Activated CD8-positive, alpha-beta memory T cell treated with anti-CD3 and anti-CD28 coated beads for 48 hours (primary cell): ENCODE measurements around the gene MAP2K5.
"Not testable (repeated sequence)": the region's sequence is repeated elsewhere in the genome, so short reads cannot be mapped to it uniquely, and the experiment has no call there.

Experiments
- DNase-seq, 3 experiments: peaks; one replicate each; pipeline ENCODE4 v3.0.0-alpha.2; 2020; ENCODE audit warnings: low read depth in 2 of 3, low spot score in 2 of 3

MAP2K5 gene

GRCh38 chr15:67592245-67592644 is 49.7 kb downstream of the MAP2K5 start:
- no peak for DNase-seq

- no peak for DNase-seq
Observed at GRCh38 chr15:67593562-67593961, 51.1 kb downstream of the MAP2K5 start.

GRCh38 chr15:67594770-67595169 is 52.3 kb downstream of the MAP2K5 start:
- DNase-seq: no peak

- DNase-seq: no peak
Observed at GRCh38 chr15:67595572-67595971, 53.1 kb downstream of the MAP2K5 start.

GRCh38 chr15:67601073-67601472 is 58.6 kb downstream of the MAP2K5 start:
- DNase-seq: no peak

GRCh38 chr15:67603063-67603462 is 60.6 kb downstream of the MAP2K5 start:
- DNase-seq: no peak

- DNase-seq: no peak
Observed at GRCh38 chr15:67605871-67606270, 63.4 kb downstream of the MAP2K5 start.

- DNase-seq: no peak
Observed at GRCh38 chr15:67606742-67607141, 64.2 kb downstream of the MAP2K5 start.

- no peak for DNase-seq
Observed at GRCh38 chr15:67607329-67607728, 64.8 kb downstream of the MAP2K5 start.

- DNase-seq: no peak
Observed at GRCh38 chr15:67607959-67608637, 65.6 kb downstream of the MAP2K5 start.

GRCh38 chr15:67608638-67608959 is 66.1 kb downstream of the MAP2K5 start:
- DNase-seq: no peak

- DNase-seq: no peak
Observed at GRCh38 chr15:67611370-67612369, 69.2 kb downstream of the MAP2K5 start.

GRCh38 chr15:67613211-67613610 is 70.7 kb downstream of the MAP2K5 start:
- DNase-seq: no peak

- DNase-seq: no peak
Observed at GRCh38 chr15:67613708-67614107, 71.2 kb downstream of the MAP2K5 start.

- not testable (repeated sequence) for DNase-seq
Observed at GRCh38 chr15:67615131-67615534, 72.6 kb downstream of the MAP2K5 start.

- DNase-seq: no peak
Observed at GRCh38 chr15:67618297-67618696, 75.8 kb downstream of the MAP2K5 start.

GRCh38 chr15:67622110-67622509 is 79.6 kb downstream of the MAP2K5 start:
- no peak for DNase-seq

GRCh38 chr15:67632261-67632660 is 89.8 kb downstream of the MAP2K5 start:
- DNase-seq: no peak

- not testable (repeated sequence) for DNase-seq
Observed at GRCh38 chr15:67635950-67636349, 93.4 kb downstream of the MAP2K5 start.

GRCh38 chr15:67639591-67639990 is 97.1 kb downstream of the MAP2K5 start:
- DNase-seq: no peak

- DNase-seq: no peak
Observed at GRCh38 chr15:67641453-67641852, 99.0 kb downstream of the MAP2K5 start.

GRCh38 chr15:67646847-67647246 is 104.3 kb downstream of the MAP2K5 start:
- DNase-seq: no peak
